ENCODE results near the gene MRPL1.

The MRPL1 gene

GRCh38 chr4:77921701-77922100 is 59.1 kb downstream of the MRPL1 start:
- no peaks in the 10 kb centered on the region for H3K9me3 ChIP-seq (ENCODE audit: control insufficient read depth, insufficient read depth, low read depth, low read length)
- TF ChIP-seq ZNF121 (tag by site-specific recombination; IDR thresholded peaks at IDR 0.05) (no peak), ZNF658 (tag by site-specific recombination; IDR thresholded peaks at IDR 0.05) (no peak), ZNF248 (tag by site-specific recombination; IDR thresholded peaks at IDR 0.05) (no peak), KLF10 (tag by site-specific recombination; IDR thresholded peaks at IDR 0.05) (no peak), ZBTB48 (tag by site-specific recombination; IDR thresholded peaks at IDR 0.05) (no peak), GLIS1 (tag by site-specific recombination; IDR thresholded peaks at IDR 0.05) (no peak), ZNF624 (tag by site-specific recombination; IDR thresholded peaks at IDR 0.05) (no peak), GFI1B (tag by site-specific recombination; IDR thresholded peaks at IDR 0.05) (no peak), ZNF747 (tag by site-specific recombination; IDR thresholded peaks at IDR 0.05) (no peak), ZEB2 (tag by site-specific recombination; IDR thresholded peaks at IDR 0.05) (no peak), ZNF677 (tag by site-specific recombination; IDR thresholded peaks at IDR 0.05) (no peak), OVOL3 (tag by site-specific recombination; IDR thresholded peaks at IDR 0.05) (no peak), ZNF146 (tag by site-specific recombination; IDR thresholded peaks at IDR 0.05) (no peak), ZNF416 (tag by site-specific recombination; IDR thresholded peaks at IDR 0.05) (no peak), ZNF558 (tag by site-specific recombination; IDR thresholded peaks at IDR 0.05) (no peak), KLF9 (tag by site-specific recombination; IDR thresholded peaks at IDR 0.05; ENCODE audit: low read depth) (no peak), KLF1 (tag by site-specific recombination; IDR thresholded peaks at IDR 0.05) (no peak)
- peaks cover 0 to 5% of the 10 kb centered on the region in 2 experiments; a peak in 1 of 3 replicates for H3K36me3 ChIP-seq (ENCODE audit: control insufficient read depth in 2 of 2, insufficient read depth in 1 of 2, low read length in 2 of 2)
- ChIA-PET POLR2A (no interaction called here), CTCF (no interaction called here)
- H3K4me1 ChIP-seq (ENCODE audit: control insufficient read depth, insufficient read depth, low read length): no peaks in the 10 kb centered on the region
- no peak overlapping the region for H3K4me3 ChIP-seq (ENCODE audit: low read depth, low read length)
- no peak overlapping the region for H3K27ac ChIP-seq (ENCODE audit: extremely low read depth, low read depth, low read length)

GRCh38 chr4:77922158-77923094 is 59.8 kb downstream of the MRPL1 start:
- no peak for TF ChIP-seq ZBTB44 (tag by site-specific recombination; IDR thresholded peaks at IDR 0.05)
- TF ChIP-seq ZNF324 (tag by site-specific recombination; IDR thresholded peaks at IDR 0.05): no peak
- TF ChIP-seq ZNF626 (tag by site-specific recombination; IDR thresholded peaks at IDR 0.05): no peak
- TF ChIP-seq ZNF792 (tag by site-specific recombination; IDR thresholded peaks at IDR 0.05): no peak
- no peak for TF ChIP-seq ZNF510 (tag by site-specific recombination; IDR thresholded peaks at IDR 0.05; ENCODE audit: insufficient replicate concordance)
- Histone ChIP-seq H3K4me1 (ENCODE audit: control insufficient read depth, insufficient read depth, low read length) (no peaks in the 10 kb centered on the region), H3K4me3 (ENCODE audit: low read depth, low read length) (no peak overlapping the region), H3K9me3 (ENCODE audit: control insufficient read depth, insufficient read depth, low read depth, low read length) (no peaks in the 10 kb centered on the region), H3K27ac (ENCODE audit: extremely low read depth, low read depth, low read length) (no peak overlapping the region), H3K36me3 (ENCODE audit: control insufficient read depth in 2 of 2, insufficient read depth in 1 of 2, low read length in 2 of 2) (peaks cover 0 to 5% of the 10 kb centered on the region in 2 experiments; a peak in 1 of 3 replicates)
- ChIA-PET POLR2A (no interaction called here), CTCF (no interaction called here)
